GM12875 (cell line): ENCODE results near the gene PTPN20.
"Not testable (repeated sequence)": the region's sequence is repeated elsewhere in the genome, so short reads cannot be mapped to it uniquely, and the experiment has no call there.

Experiments used
- H3K4me3 ChIP-seq: one replicate; pipeline ENCODE4 v1.5.1; 2011; ENCODE audit warnings: low read depth, low read length, control low read depth
- TF ChIP-seq, protein P1 (sequence below): IDR thresholded peaks from 2 replicates; pipeline ENCODE4 v1.5.1; 2011; ENCODE audit warnings: low read depth, mild to moderate bottlenecking, control low read depth, inconsistent platforms, low read length, moderate library complexity, borderline replicate concordance; ENCODE audit not compliant: insufficient read depth

The PTPN20 gene

GRCh38 chr10:46952540-46952939 lies 41.3 kb downstream of the PTPN20 start:
- H3K4me3 ChIP-seq, result not testable (repeated sequence)

DNA sequence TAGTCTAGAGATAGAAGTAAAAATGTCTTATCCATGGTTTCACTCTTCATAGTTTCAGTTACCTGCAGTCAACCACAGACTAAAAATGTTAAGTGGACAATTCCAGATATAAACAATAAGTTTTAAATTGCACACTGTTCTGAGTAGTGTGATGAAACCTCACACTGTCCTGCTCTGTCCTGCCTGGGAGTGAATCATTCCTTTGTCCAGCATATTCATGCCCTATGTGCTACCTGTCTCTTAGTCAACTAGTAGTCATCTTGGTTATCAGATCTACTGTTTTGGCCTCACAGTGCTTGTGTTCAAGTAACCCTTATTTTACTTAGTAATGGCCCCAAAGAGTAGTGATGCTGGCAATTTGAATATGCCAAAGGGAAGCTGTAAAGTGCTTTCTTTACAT lies 49.5 kb downstream of the PTPN20 start:
- H3K4me3 ChIP-seq, result not testable (repeated sequence)

DNA sequence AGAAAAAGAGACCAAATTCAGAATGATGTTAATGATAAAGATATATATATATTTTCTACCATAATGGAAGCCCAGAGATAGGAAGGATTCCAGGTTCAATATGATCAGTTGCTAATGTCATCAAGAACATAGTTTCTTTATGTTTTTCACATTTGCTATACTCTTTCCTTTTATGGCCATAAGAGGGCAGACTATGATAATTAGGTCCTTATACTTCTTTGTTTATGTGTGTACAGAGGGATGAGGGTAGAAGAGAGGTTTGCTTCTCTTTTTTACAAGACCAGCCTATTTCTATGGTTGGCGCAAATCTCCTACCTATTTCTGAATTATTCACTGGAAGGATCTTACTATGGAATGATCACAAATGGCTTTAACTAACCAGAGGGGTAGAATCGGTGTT lies 52.1 kb downstream of the PTPN20 start:
- not testable (repeated sequence) for H3K4me3 ChIP-seq

- not testable (repeated sequence) for H3K4me3 ChIP-seq
These were observed 55.8 kb downstream of the PTPN20 start for GRCh38 chr10:46967013-46967412.

DNA sequence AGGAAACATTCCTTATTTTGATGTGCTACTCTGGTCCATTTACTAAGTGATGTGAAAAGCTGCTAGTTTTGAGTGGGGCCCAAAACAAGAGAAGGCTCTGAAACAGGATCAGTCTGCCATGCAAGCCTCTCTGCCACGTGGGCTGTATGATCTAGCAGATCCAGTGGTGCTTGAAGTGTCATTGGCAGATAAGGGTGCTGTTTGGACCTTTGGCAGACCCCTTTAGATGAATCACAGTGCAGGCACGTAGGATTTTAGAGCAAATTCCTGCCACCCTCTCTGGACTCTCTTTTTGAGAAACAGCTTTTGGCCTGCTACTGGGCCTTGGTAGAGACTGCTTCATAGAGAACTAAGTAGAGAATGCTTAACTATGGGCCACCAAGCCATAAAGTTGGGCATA lies 69.0 kb downstream of the PTPN20 start:
- not testable (repeated sequence) for H3K4me3 ChIP-seq

DNA sequence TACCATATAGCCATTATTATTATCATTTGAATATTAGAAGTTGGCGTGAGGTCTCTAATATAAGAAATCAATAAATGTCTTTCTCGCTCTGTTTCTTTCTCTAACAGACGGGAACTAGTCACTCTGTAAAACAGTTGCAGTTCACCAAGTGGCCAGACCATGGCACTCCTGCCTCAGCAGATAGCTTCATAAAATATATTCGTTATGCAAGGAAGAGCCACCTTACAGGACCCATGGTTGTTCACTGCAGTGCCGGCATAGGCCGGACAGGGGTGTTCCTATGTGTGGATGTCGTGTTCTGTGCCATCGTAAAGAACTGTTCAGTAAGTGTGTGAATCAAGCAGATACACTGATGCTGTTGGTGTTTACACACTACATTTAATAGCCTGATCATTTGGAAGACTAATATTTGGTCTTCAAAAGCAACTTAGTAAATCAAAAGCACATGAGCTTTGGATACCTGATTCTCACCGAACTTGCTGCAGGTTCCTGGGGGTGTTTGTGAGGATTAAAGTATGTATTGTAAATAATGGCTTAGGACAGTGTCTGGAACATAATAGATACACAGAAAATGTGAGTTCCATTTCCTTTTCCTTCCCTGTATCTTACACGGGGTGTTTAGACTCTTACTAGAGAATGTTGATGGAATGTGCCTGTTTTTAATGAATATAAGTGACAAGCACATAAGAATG lies 76.2 kb downstream of the PTPN20 start:
- not testable (repeated sequence) for H3K4me3 ChIP-seq

GRCh38 chr10:46992803-46993561 lies 81.8 kb downstream of the PTPN20 start:
- H3K4me3 ChIP-seq, result no peak overlapping the region
- TF ChIP-seq, protein P1, sequence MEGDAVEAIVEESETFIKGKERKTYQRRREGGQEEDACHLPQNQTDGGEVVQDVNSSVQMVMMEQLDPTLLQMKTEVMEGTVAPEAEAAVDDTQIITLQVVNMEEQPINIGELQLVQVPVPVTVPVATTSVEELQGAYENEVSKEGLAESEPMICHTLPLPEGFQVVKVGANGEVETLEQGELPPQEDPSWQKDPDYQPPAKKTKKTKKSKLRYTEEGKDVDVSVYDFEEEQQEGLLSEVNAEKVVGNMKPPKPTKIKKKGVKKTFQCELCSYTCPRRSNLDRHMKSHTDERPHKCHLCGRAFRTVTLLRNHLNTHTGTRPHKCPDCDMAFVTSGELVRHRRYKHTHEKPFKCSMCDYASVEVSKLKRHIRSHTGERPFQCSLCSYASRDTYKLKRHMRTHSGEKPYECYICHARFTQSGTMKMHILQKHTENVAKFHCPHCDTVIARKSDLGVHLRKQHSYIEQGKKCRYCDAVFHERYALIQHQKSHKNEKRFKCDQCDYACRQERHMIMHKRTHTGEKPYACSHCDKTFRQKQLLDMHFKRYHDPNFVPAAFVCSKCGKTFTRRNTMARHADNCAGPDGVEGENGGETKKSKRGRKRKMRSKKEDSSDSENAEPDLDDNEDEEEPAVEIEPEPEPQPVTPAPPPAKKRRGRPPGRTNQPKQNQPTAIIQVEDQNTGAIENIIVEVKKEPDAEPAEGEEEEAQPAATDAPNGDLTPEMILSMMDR, result peak; percentile 41; the same call in 1 of the 2 replicates

- no peak overlapping the region for H3K4me3 ChIP-seq
- TF ChIP-seq, protein P1, result no peak
These were observed 84.0 kb downstream of the PTPN20 start for GRCh38 chr10:46995234-46995633.

DNA sequence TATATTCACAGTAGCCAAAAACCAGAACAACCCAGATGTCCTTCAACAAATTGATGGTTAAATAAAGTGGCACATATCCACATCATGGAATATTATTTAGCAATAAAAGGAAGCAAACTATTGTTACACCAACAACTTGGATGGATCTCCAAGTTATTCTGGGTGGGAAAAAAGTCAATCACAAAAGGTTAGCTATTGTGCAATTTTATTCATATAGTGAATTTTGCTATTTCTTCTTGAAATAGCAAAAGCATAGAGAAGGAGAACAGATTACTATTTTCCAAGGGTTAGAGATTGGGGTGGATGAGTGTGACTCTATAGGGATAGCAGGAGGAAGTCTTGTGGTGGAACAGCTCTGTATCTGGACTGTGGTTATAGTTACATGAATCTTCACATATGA lies 87.0 kb downstream of the PTPN20 start:
- no peak overlapping the region for H3K4me3 ChIP-seq
- TF ChIP-seq, protein P1, result no peak

DNA sequence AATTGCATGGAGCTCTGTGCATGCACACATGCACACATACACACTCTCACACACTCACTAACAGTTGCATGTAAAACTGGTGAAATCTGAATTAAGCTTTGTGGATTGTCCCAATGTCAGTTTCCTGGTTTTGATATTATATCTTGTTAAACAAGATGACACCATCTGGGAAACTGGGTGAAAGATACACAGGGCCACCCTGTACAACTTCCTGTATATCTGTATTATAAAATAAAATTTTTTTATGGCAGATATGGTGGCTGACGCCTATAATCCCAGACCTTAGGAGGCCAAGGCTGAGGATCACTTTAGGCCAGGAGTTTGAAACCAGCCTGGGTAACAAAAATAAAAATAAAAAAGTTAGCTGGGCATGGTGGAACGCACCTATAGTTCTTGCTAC lies 87.4 kb downstream of the PTPN20 start:
- TF ChIP-seq, protein P1, result no peak
- no peak overlapping the region for H3K4me3 ChIP-seq
